Measurements from ENCODE around the gene FTSJ1. TPM values are rescaled to one million over a fixed set of nuclear protein-coding genes. Genes with fewer than 3 reads are reported as not detected.
A peak's percentile ranks its signal among the peaks of the same experiment; 100 is the strongest.
"Not testable (repeated sequence)": the region's sequence is repeated elsewhere in the genome, so short reads cannot be mapped to it uniquely, and the experiment has no call there.

Gene FTSJ1
- total RNA-seq, 8 experiments from 2014 or later: 29.8 to 52.9 (median 43.2) TPM

DNA sequence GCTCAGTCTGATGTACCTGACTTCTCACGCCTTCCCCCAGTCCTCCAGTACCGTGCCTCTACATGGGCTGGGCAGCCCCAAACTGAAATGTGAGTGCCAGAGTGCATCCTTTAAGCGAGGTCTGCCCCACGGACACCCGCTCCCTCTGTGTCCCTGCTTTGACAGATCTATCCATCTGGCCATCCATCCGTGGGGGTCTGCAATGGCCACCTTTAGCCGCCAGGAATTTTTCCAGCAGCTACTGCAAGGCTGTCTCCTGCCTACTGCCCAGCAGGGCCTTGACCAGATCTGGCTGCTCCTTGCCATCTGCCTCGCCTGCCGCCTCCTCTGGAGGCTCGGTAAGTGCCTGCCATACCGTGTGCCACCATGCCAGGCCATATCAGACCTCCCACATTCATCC lies 33.6 kb downstream of the FTSJ1 start:
- in situ Hi-C loops (cut with MboI; ENCODE audit: low pct_unique_long_range_greater_than_20kb in 2 of 9, low sequenced_read_pairs in 9 of 9, unreplicated experiment in 9 of 9): no loop called here
- ATAC-seq (replicated peaks in 6 of 8): no peak
- peak overlapping the region in 1 of 2 donors; percentile 69 for H3K27ac ChIP-seq
- WGBS, 10 experiments: 32% methylated on average over 3 of the region's 11 CpGs; no CpG with 5 or more reads in 9 of the 10 experiments
- H3K4me1 ChIP-seq (replicated peaks in 1 of 2): no peaks in the 10 kb centered on the region
- peak overlapping the region; percentile 53 to 88 (median 73) for H3K4me3 ChIP-seq

DNA sequence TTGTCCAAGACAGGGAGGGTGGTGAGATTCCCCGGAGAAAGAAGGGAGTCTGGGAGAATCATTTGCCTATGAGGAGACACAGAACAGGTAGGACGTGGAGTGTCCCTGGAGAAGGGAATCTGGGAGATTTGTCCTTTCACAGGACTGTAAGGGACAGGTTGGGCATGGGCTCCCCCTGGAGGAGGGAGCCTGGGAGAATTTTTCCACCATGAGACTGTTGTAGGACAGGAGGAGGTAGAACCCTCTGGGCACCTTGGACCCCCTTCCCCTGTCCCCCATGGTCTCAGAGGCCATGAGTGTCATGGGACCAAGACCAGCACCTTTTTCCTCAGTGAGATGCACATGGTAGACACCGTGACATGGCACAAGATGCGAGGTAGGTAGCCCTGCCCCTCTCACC lies 35.6 kb downstream of the FTSJ1 start:
- Histone ChIP-seq H3K27ac (no peak overlapping the region), H3K4me3 (no peak overlapping the region), H3K4me1 (replicated peaks in 1 of 2) (no peaks in the 10 kb centered on the region)
- in situ Hi-C loops (cut with MboI; ENCODE audit: low pct_unique_long_range_greater_than_20kb in 2 of 9, low sequenced_read_pairs in 9 of 9, unreplicated experiment in 9 of 9): no loop called here
- ATAC-seq (replicated peaks in 6 of 8): no peak
- 0 to 80% (median 33%) methylated on average over 1 of the region's 4 CpGs; no CpG with 5 or more reads in 7 of the 10 experiments for WGBS, 10 experiments

DNA sequence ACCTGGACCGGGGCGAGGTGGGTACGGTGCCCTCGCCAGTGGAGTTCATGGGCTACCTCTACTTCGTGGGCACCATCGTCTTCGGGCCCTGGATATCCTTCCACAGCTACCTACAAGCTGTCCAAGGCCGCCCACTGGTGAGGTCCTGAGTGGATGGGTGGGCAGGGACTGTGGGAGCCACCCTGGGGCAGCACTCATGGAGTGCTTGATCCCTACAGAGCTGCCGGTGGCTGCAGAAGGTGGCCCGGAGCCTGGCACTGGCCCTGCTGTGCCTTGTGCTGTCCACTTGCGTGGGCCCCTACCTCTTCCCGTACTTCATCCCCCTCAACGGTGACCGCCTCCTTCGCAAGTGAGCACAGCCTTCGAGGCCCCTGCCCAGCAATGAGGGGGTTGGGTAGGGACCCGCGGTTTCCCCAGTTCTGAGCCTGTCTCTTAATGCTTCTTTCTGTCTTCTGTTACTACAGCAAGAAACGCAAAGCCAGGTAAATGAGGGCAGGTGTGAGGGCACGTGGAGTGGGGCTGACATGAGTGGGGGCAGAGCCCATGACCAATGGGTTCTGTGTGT lies 36.5 kb downstream of the FTSJ1 start:
- H3K4me1 ChIP-seq (replicated peaks in 1 of 2): no peaks in the 10 kb centered on the region
- 58% methylated on average over 5 of the region's 20 CpGs; no CpG with 5 or more reads in 9 of the 10 experiments for WGBS, 10 experiments
- ATAC-seq (replicated peaks in 6 of 8): no peak
- H3K27ac ChIP-seq: no peak overlapping the region
- in situ Hi-C loops (cut with MboI; ENCODE audit: low pct_unique_long_range_greater_than_20kb in 2 of 9, low sequenced_read_pairs in 9 of 9, unreplicated experiment in 9 of 9): no loop called here
- no peak overlapping the region for H3K4me3 ChIP-seq

DNA sequence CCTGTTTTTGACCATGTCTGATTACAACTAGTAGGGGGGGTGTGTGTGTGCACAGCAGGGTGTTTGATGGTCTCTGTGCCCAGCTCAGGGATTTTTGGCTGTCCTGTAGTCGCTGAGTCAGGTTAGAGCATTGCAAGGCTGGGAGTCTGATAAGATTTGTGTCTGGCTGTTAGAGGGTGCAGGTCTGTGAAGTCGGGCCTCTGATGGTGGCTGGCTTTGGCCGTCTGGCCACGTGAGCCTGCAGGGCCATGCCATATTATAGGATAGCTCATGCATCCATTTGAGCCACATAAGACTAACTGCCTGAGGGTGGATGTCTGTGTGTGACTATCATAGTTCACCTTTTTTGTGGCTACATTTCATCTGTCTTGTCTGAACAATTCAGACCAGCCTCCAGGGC lies 37.7 kb downstream of the FTSJ1 start:
- no peak for ATAC-seq (replicated peaks in 6 of 8)
- in situ Hi-C loops (cut with MboI; ENCODE audit: low pct_unique_long_range_greater_than_20kb in 2 of 9, low sequenced_read_pairs in 9 of 9, unreplicated experiment in 9 of 9): no loop called here
- WGBS, 10 experiments: 53 to 80% (median 80%) methylated on average over 1 to 4 of the region's 4 CpGs; no CpG with 5 or more reads in 6 of the 10 experiments
- Histone ChIP-seq H3K4me1 (replicated peaks in 1 of 2) (no peaks in the 10 kb centered on the region), H3K27ac (no peak overlapping the region), H3K4me3 (no peak overlapping the region)

DNA sequence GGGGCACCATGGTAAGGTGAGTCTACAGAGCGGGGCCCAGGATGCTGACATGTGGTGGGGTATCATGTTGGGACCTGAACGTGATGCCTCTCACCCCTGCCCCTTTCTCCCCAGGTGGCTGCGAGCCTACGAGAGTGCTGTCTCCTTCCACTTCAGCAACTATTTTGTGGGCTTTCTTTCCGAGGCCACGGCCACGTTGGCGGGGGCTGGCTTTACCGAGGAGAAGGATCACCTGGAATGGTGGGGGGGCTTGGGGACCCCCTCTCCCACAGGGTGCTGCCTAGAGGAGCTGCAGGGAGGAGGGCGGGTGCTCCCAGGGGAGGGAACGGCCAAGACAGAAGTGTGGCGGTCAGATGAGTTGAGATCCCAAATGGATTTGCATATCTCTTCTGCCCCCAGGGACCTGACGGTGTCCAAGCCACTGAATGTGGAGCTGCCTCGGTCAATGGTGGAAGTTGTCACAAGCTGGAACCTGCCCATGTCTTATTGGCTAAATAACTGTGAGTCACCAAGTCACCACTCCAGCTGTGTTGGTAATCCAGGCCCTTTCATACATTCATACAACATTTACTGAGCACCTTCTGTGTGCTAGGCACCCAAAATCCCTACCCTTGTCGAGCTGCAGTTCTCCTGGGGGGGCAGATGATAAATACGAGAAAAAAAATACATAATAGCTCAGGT lies 38.3 kb downstream of the FTSJ1 start:
- in situ Hi-C loops (cut with MboI; ENCODE audit: low pct_unique_long_range_greater_than_20kb in 2 of 9, low sequenced_read_pairs in 9 of 9, unreplicated experiment in 9 of 9): no loop called here
- 37 to 100% (median 80%) methylated on average over 1 to 2 of the region's 16 CpGs; no CpG with 5 or more reads in 5 of the 10 experiments for WGBS, 10 experiments
- ATAC-seq (replicated peaks in 6 of 8): no peak
- Histone ChIP-seq H3K4me1 (replicated peaks in 1 of 2) (no peaks in the 10 kb centered on the region), H3K4me3 (no peak overlapping the region), H3K27ac (no peak overlapping the region)

DNA sequence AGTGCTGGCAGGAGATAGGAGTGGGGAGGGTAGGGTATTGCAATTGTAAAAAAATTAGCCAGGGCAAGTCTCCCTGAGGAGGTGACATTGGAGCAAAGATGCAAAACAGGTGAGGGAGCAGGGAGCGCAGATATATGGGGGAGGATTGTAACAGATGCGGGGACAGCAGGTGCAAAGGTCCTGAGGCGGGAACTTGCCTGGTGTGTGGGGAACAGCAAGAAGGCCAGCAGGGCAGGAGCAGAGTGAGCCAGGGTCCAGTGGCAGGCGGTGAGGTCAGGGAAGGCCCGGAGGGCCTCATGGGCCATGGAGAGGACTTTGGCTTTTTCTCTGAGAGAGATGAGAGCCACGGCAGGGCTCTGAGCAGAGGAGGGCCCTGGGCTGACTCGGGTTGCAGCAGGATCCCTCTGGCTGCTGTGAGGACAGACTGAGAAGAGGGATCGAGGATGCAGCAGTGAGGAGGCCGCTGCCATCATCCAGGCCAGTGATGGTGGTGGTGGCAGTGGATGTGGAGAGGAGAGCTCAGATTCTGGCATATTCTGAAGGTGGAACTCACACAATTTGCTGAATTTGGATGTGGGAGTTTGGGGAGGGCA lies 39.0 kb downstream of the FTSJ1 start:
- ATAC-seq (replicated peaks in 6 of 8): no peak
- H3K4me1 ChIP-seq (replicated peaks in 1 of 2): no peaks in the 10 kb centered on the region
- no peak overlapping the region for H3K4me3 ChIP-seq
- WGBS, 10 experiments: 51 to 100% (median 88%) methylated on average over 1 to 7 of the region's 9 CpGs; no CpG with 5 or more reads in 6 of the 10 experiments
- no peak overlapping the region for H3K27ac ChIP-seq
- in situ Hi-C loops (cut with MboI; ENCODE audit: low pct_unique_long_range_greater_than_20kb in 2 of 9, low sequenced_read_pairs in 9 of 9, unreplicated experiment in 9 of 9): no loop called here

DNA sequence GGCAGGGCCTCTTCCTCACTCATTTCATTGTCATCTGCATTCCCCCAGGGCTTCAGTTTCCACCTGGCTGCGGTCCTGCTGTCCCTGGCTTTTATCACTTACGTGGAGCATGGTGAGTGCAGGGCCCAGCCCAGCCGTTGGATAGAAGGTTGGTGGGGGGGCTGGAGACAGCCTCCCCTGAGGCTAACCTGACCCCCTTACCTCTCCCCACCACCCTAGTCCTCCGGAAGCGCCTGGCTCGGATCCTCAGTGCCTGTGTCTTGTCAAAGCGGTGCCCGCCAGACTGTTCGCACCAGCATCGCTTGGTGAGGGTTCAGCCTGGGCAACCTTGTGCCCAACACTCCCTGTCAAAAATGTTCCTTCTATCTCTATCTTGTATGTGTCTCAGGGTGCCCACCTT lies 39.8 kb downstream of the FTSJ1 start:
- in situ Hi-C loops (cut with MboI; ENCODE audit: low pct_unique_long_range_greater_than_20kb in 2 of 9, low sequenced_read_pairs in 9 of 9, unreplicated experiment in 9 of 9): no loop called here
- no peak for ATAC-seq (replicated peaks in 6 of 8)
- Histone ChIP-seq H3K4me3 (no peak overlapping the region), H3K27ac (no peak overlapping the region), H3K4me1 (replicated peaks in 1 of 2) (no peaks in the 10 kb centered on the region)
- 88 to 100% (median 100%) methylated on average over 1 to 6 of the region's 10 CpGs; no CpG with 5 or more reads in 7 of the 10 experiments for WGBS, 10 experiments

DNA sequence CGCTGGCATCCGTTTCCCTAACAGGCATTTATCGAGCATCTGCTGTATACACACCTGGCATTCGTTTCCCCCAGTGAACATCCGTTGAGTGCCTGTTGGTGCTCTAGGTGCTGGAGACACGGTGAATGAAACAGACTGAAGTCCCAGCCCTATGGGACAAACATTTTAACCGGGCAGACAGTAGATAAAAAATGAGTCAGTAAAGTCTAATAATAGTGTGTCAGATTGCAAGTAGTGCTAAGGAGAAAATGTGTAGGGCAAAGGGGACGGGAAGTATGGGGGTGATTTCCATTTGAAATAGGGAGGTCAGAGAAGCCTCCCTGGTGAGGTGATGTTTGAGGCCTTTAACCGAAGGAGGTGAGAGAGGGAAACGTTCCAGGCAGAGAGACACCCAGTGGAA lies 40.3 kb downstream of the FTSJ1 start:
- Histone ChIP-seq H3K27ac (no peak overlapping the region), H3K4me3 (no peak overlapping the region), H3K4me1 (replicated peaks in 1 of 2) (peaks cover 0 to 2% of the 10 kb centered on the region in 2 donors)
- no peak for ATAC-seq (replicated peaks in 6 of 8)
- 53 to 100% (median 80%) methylated on average over 1 to 6 of the region's 10 CpGs; no CpG with 5 or more reads in 5 of the 10 experiments for WGBS, 10 experiments
- in situ Hi-C loops (cut with MboI; ENCODE audit: low pct_unique_long_range_greater_than_20kb in 2 of 9, low sequenced_read_pairs in 9 of 9, unreplicated experiment in 9 of 9): no loop called here

DNA sequence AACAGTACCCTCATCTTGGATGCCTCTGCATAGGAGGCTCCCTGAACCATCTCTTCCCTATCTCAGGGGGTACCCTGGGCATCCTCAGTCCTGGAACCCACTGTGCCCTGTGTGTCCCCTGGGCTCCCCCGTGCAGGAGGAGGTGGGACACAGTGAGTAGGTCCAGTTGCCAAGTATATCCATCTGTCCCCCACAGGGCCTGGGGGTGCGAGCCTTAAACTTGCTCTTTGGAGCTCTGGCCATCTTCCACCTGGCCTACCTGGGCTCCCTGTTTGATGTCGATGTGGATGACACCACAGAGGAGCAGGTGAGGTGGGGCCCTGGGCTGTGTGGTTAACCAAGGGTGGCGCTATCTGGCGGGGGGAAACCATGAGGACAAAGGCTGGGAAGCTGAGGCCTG lies 41.0 kb downstream of the FTSJ1 start:
- WGBS, 10 experiments: 60 to 92% methylated on average over 1 to 2 of the region's 5 CpGs; no CpG with 5 or more reads in 8 of the 10 experiments
- H3K4me3 ChIP-seq: no peak overlapping the region
- ATAC-seq (replicated peaks in 6 of 8): no peak
- no peak overlapping the region for H3K27ac ChIP-seq
- in situ Hi-C loops (cut with MboI; ENCODE audit: low pct_unique_long_range_greater_than_20kb in 2 of 9, low sequenced_read_pairs in 9 of 9, unreplicated experiment in 9 of 9): no loop called here
- peaks cover 0 to 2% of the 10 kb centered on the region in 2 donors for H3K4me1 ChIP-seq (replicated peaks in 1 of 2)

DNA sequence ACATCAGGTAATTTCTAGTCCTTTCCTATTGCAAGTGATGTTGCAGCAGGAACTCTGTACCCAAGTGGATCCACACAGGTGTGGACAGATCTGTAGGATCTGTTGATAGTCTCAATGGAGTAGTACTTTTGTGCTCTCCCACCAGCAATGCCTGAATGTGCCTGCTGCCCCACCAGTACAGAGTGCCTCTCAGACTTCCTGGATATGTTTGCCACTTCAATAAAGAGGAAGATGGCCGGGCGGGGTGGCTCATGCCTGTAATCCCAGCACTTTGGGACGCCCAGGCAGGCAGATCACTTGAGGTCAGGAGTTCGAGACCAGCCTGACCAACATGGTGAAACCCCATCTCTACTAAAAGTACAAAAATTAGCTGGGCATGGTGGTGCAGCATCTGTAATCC lies 43.5 kb downstream of the FTSJ1 start:
- H3K27ac ChIP-seq; ATAC-seq (replicated peaks in 6 of 8); H3K4me3 ChIP-seq; H3K4me1 ChIP-seq (replicated peaks in 1 of 2); in situ Hi-C loops (cut with MboI; ENCODE audit: low pct_unique_long_range_greater_than_20kb in 2 of 9, low sequenced_read_pairs in 9 of 9, unreplicated experiment in 9 of 9): not testable (repeated sequence)
- 60 to 87% (median 80%) methylated on average over 1 to 3 of the region's 4 CpGs; no CpG with 5 or more reads in 7 of the 10 experiments for WGBS, 10 experiments

DNA sequence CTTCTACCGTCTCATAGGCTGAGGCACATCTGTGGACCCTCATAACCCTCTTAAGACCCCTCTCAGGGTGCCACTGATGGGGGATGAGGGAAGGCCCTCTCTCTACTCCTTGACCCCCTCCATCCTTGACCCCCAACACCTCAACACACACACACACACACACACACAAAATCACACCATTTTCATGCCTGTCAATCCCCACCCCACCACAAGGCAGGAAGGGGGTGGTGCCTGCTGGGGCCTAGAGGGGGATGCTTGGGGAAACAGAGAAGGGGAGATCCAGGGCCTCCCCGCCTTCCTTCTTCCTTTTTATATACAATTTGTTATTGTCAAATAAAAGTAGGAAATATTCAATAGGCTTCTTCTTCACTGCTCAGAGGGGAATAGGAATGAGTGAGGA lies 44.5 kb downstream of the FTSJ1 start:
- Histone ChIP-seq H3K4me3 (no peak overlapping the region), H3K27ac (no peak overlapping the region), H3K4me1 (replicated peaks in 1 of 2) (peaks cover 0 to 5% of the 10 kb centered on the region in 2 donors)
- 71% methylated on average over 1 of the region's 2 CpGs; no CpG with 5 or more reads in 9 of the 10 experiments for WGBS, 10 experiments
- in situ Hi-C loops (cut with MboI; ENCODE audit: low pct_unique_long_range_greater_than_20kb in 2 of 9, low sequenced_read_pairs in 9 of 9, unreplicated experiment in 9 of 9): no loop called here
- ATAC-seq (replicated peaks in 6 of 8): no peak

DNA sequence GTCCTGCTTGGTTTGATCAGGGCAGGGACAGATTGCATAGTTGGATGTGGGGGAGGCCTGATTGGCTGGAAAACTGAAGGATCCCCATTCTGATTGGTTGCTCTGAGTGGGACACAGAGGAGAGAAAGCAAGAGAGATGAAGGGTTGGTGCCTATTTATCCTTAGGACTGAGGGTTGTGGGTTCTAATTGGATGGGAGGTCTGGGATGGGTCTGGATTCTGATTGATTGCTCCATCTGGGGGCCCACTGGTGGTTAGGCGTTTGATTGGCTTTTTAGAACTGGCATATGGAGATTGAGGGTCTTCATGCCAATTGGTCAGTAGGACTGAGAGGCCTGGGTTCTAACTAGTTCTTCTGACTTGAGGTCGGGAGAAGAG lies 45.0 kb downstream of the FTSJ1 start:
- peak overlapping the region; percentile 54 to 85 (median 79) for H3K4me3 ChIP-seq
- peak in 5 of 8 experiments; percentile 7 to 73 (median 66) for ATAC-seq (replicated peaks in 6 of 8)
- 31% methylated on average over 1 of the region's 2 CpGs; no CpG with 5 or more reads in 9 of the 10 experiments for WGBS, 10 experiments
- H3K27ac ChIP-seq: peak overlapping the region; percentile 68 to 91
- in situ Hi-C loops (cut with MboI; ENCODE audit: low pct_unique_long_range_greater_than_20kb in 2 of 9, low sequenced_read_pairs in 9 of 9, unreplicated experiment in 9 of 9): no loop called here
- H3K4me1 ChIP-seq (replicated peaks in 1 of 2): peaks cover 0 to 5% of the 10 kb centered on the region in 2 donors

Data from motor neuron (in vitro differentiated cells).